Upper lobe of left lung (tissue), 4 donors: Measurements from ENCODE around the gene TMPRSS13.

Experiments used
- EP300 ChIP-seq, 4 donors: sonication (generic); formaldehyde crosslinking; IDR thresholded peaks; one replicate each; pipeline ENCODE4 v1.5.1; 2017; ENCODE audit warnings: antibody characterized with exemption in 4 of 4, control low read depth in 2 of 4
- POLR2A ChIP-seq, 4 donors: fragments of 450-650 bp; IDR thresholded peaks; one replicate each; pipeline ENCODE4 v1.5.1; 2016 to 2017; ENCODE audit warnings: antibody characterized with exemption in 4 of 4, mild to moderate bottlenecking in 2 of 4
- POLR2AphosphoS5 ChIP-seq, 2 donors: sonication (generic); formaldehyde crosslinking; IDR thresholded peaks; one replicate each; pipeline ENCODE4 v1.5.1; 2017; ENCODE audit warnings: antibody characterized with exemption in 2 of 2
- TF ChIP-seq, protein P1 (sequence below), 6 experiments: fragments of 450-650 bp in 4 of 6; fragments of 200-600 bp in 2 of 6; sonication (generic) in 2 of 6; IDR thresholded peaks; one replicate each; pipeline ENCODE4 v1.5.1; 2016 to 2019; ENCODE audit warnings: antibody characterized with exemption in 6 of 6

- TF ChIP-seq POLR2AphosphoS5 (IDR thresholded peaks at IDR 0.05): no peak
- no peak for TF ChIP-seq POLR2A (IDR thresholded peaks at IDR 0.05)
- TF ChIP-seq, protein P1, sequence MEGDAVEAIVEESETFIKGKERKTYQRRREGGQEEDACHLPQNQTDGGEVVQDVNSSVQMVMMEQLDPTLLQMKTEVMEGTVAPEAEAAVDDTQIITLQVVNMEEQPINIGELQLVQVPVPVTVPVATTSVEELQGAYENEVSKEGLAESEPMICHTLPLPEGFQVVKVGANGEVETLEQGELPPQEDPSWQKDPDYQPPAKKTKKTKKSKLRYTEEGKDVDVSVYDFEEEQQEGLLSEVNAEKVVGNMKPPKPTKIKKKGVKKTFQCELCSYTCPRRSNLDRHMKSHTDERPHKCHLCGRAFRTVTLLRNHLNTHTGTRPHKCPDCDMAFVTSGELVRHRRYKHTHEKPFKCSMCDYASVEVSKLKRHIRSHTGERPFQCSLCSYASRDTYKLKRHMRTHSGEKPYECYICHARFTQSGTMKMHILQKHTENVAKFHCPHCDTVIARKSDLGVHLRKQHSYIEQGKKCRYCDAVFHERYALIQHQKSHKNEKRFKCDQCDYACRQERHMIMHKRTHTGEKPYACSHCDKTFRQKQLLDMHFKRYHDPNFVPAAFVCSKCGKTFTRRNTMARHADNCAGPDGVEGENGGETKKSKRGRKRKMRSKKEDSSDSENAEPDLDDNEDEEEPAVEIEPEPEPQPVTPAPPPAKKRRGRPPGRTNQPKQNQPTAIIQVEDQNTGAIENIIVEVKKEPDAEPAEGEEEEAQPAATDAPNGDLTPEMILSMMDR (IDR thresholded peaks at IDR 0.05): no peak
- no peak for TF ChIP-seq EP300 (IDR thresholded peaks at IDR 0.05)
These were observed 40.2 kb upstream of the TMPRSS13 start for GRCh38 chr11:117969160-117969991.
